Muscle of arm (tissue), 14 donors: ENCODE results near the gene TLE7. TPM values are rescaled to one million over a fixed set of nuclear protein-coding genes. Genes with fewer than 3 reads are reported as not detected.

Experiments
- DNase-seq: peaks from one replicate; pipeline ENCODE4 v3.0.0-alpha.2; 2013
- long read RNA-seq, 11 donors: transcript quantifications; one replicate each; lab custom pipeline, GENCODE V29; 2026
- polyA plus RNA-seq, 12 donors: library from polyadenylated mRNA; unstranded; fragments of 120-200 nt; gene quantifications; one replicate each; pipeline ENCODE4 v1.2.1, GENCODE V29; 2013; ENCODE audit not compliant: insufficient read length in 12 of 12

Gene TLE7
- not detected for polyA plus RNA-seq
- long read RNA-seq, donor 1, result 0 reads
- long read RNA-seq, donor 2, result 0 reads
- long read RNA-seq, donor 3, result 0 reads
- long read RNA-seq, donor 4, result 0 reads
- long read RNA-seq, donor 5, result 0 reads
- long read RNA-seq, donor 6, result 0 reads
- long read RNA-seq, donor 7, result 0 reads
- long read RNA-seq, donor 8, result 0 reads
- long read RNA-seq, donor 9, result 0 reads
- long read RNA-seq, donor 10, result 0 reads
- long read RNA-seq, donor 11, result 0 reads

DNA sequence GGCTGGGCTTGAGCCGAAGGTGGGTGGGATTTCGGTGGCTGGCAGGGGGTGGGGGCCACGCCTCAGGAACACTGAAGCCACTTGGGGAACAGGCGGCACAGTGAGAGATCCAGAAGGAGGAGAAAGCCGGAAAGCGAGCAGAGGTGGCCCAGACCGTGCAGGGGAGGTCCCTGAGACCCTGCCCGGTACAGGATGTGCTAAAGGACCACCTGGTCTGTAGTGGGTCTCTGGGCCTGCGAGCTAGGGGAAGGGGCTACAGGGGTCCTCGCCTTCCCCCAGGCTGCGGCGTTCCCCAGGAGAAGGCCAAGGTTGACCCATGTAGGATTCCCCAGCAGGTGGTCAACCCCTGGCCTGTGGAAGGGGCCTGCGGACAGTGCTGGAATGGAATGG, at the start of gene TLE7:
Gene TLE7, minus strand, starts transcription at position 4 of the 390 bp plus-strand sequence. CDS start 8,730 bp downstream, outside the sequence.
- DNase-seq, result no peak

DNA sequence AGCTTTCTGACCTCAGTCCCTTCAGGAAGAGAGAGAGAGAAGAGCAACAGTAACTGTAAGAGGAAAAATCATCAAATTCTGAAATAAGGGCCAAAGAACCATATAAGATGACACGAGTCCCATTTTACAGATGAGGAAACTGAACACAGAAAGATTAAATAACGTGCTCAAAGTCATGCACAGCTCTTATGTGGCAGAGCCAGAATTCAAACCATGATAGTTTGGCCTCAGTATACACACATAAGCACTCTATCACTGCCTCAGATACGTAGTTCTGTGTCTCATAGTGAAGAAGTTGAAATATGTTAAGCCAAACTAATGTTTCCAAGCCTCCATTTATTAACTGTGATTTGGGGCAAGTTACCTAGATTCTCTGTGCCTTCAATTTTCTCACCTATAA, 49.2 kb upstream of the TLE7 start:
- DNase-seq, result no peak

DNA sequence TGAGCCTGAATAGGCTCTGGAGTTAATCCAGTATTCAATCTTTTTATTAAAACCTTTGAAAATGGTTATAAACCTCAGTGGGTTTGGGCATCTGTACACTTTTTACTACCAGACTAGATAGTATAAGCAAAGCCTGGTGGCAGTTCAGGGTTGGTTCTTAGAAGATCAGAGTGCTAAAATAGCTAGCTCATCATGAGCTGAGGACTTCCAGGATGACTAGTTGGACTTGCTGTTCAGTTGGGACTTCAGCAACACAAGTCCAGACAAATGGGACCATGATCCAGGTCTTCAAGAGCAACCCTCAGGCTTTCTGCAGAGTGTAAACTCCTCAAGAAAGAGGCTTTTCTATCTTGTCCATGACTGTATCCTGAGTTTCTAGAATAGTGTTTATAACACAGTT, 48.5 kb upstream of the TLE7 start:
- DNase-seq, result no peak

DNA sequence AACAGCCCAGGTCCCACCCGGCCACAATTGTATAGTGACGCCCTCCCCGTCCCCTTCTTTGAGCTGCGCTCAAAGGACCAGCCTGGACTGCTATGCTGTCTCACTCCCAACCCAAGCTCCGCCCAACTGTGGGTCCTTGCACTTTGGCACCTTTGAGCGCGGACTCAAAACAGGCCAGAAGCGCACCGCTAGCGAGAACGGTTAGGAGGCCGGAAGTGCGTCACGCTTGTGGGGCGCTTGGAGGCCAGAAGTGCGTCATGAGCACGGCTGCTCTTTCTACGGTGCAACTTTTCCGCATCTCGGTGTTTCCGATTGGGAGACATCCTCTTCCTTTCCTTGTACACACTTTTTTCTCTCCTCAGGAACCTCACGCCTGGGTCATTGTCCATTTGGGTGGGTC, 47.3 kb upstream of the TLE7 start, which contains the start of gene ZNF19:
Gene ZNF19, minus strand, starts transcription at position 203 of the 400 bp plus-strand sequence. CDS start 7,210 bp downstream, outside the sequence.
- no peak for DNase-seq

DNA sequence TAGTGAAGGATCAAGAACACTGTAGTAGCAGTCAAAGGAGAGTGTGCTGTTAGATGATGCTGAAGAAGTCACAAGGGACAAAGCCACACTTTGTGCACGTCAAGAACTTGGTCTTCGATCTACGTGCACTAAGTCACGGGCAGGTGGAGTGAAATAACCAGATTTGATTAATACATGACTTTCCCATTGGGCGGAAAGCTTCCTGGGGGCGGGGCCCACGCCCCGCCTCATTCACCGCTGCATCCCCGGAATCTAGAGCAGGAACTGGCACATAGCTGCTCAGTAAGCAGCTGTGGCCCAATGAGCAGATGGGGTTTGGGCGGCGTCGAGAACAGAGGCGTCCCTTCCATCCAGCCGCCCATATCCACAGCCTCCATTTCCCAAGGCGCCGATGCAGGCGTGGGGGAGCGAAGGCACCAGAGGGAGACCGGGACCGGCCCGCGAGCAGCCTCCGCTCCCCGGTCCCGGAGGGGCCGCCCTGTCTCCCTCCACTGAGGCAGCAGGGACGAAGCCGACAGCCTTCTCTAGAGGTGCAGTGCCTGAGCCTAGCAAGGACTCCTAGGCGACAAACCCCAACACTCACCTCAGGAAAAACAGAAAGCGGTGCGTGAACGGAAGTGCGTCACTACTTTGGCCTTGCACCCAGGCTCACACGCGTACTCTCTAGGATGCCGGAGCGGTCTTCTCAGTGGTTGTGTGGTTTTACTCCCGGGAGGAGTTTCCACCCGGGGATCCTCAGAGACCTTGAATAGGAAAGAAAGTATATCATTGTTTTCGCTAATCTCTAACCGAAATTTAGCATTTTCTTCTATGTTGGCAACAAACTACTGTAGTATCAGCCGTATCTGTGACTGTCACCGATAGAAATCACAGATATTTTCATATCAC, 42.4 kb upstream of the TLE7 start:
- peak; percentile 95 for DNase-seq

DNA sequence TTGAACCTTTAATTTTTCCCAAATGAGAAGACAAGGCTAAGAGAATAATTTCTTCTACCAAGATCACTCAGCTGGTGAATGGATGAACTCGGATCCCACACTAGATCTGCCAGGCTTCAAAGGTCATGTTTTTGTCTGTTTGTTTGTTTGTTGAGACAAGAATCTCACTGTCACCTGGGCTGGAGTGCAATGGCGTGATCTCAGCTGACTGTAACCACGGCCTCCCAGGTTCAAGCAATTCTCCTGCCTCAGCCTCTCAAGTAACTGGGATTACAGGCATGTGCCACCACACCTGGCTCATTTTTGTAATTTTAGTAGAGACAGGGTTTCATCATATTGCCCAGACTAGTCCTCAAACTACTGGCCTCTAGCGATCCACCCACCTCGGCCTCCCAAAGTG, 40.7 kb upstream of the TLE7 start:
- no peak for DNase-seq

DNA sequence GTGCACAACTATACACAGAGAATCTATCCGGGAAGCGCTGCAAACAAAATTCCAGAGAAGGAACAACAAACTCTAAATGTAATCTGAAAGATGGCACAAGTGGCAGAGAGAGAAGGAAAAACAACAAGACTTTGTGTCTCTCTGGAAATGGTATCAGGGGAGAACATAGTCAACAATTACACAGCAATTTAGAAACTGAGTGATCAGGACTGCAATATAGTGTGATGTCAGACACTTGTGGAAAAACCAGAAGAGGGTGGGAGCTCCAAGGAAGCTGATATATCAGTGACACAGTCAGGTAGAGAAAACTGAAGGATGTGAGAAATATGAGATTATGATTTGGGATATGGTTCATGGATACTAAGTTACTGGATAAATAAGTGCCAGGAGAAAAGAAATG, 39.1 kb upstream of the TLE7 start:
- no peak for DNase-seq

DNA sequence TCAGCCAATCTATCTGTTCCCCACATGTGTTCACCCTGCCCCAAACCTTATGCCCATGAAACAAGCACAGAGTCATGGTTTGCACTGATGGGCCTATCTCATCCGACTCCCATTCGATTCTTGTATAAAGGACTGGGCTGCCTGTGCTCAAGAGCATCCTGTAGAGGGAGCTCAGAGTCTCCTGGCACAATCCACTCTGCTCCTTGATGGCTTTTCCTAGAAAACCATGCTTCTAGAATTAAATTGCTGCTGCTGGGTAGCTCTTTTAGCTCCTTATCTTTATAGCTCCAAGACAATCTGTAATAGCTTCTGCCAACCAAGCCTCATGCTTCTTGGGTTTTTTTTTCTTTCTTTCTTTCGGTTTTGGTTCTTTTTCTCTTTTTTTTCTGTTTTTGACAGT, 37.6 kb upstream of the TLE7 start:
- no peak for DNase-seq

DNA sequence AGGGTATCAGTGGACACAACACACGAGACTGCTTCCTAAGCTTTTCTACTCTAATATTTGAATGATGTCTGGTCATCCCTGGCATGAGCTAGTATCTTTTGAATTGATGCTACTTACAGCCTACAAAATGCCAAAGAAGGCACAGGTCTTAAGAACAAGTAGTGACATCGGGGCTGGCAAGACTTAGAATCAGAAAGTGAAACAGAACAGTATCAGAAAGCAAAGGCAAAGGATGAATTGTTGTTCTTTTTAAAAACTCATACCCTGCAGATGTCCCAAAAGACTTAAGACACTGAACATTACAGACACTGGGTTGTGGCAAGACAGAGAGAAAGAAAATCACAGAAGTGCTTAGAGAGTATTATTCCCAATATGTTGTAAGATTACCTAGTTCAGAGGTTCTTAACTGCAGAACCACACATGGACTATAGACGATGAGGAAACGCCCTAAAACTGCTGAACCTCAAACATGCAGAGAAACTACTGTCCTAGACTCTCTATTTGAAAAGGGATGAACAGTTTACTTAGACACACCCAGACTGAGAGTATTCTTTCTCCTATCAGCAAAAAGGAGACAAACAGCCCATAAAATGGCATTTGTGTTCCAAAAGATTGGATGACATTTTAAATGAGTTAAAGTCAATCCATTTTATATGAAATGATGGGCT, 34.7 kb upstream of the TLE7 start:
- DNase-seq, result no peak

DNA sequence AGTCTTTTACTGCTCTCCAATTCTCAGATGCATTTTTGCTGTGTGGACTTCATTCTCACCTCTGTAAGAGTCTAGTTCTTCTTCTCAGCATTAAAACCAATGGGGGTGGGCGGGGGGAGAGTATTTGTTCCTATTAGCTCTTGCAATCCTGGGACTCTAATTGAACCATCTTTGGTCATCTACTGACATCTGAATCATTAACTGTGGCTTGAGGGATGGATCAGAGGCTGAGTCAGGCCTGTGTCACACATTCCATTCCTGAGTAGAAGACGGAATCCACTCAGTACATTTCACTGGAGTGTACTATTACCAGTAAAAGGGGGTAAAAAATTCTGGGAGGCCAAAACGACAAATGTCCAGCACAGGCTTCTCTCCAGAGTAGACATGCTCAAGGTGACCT, 33.0 kb upstream of the TLE7 start:
- DNase-seq, result no peak

DNA sequence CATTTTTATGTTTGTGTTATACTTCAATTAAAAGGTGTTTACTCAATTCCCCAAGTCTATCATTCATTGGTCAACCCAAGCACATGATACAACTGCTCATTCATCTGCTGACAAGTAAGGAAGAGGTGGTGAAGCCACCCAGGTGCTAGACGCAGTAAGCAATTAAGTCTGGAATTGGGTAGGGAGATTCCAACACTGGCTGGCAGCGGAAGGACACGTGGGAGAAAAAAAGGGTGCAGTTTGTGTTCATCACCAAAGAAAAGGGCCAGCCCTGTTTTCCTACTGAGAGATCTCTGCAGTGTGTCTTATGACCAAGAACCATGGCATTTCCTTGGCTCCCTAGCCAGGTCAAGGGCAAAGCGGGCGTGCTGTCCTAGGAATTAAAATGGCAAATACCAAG, 32.0 kb upstream of the TLE7 start:
- no peak for DNase-seq

DNA sequence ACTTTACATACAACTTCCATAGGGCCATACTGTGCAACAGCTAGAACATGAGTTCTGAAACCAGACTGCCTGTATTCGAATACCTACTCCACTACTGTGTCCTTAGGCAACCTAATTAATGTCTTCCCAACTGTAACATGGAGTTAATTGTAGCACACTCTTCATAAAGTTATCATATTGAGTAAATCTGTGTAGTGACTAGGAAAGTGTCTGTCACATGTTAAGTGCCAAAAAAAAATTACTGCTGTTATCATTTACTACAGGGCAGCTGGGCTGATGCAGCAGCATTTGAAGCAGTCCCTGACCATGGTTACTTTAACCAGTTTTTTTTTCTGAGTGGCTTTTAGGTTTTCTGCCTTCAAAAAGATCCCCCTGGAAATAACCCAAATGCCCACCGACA, 31.1 kb upstream of the TLE7 start:
- no peak for DNase-seq

DNA sequence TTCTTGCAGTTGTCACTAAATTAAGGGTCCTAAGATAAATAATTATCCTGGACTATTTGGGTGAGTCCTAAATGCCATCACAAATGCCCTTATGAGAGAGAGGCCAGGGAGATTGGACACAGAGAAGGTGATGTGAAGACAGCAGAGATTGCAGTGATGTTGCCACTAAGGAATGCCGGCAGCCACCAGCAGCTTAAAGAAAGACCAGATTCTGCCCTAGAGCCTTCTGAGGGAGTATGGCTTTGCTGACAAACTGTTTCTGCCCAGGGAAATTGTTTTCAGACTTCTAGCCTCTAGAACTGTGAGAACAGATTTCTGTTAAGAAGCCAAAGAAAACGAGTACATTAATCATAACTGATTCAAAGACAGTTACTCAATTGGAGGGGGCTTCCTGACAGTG, 30.2 kb upstream of the TLE7 start:
- no peak for DNase-seq

DNA sequence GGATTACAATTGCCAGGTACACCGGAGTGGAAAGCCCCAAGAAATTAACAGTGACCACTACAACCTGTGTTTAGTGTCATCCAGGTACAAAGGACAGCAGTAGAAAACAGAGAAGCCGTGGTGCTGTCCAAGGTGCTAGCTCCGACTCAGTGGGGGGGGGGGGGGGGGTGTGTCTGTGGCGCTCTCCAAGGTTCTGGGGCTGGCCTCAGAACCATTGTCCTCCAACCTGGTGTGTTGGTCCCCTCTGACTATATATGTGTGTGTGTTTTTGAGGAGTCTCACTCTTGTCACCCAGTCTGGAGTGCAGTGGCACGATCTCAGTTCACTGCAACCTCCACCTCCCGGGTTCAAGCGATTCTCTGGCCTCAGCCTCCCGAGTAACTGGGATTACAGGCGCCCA, 26.0 kb upstream of the TLE7 start:
- DNase-seq, result peak; percentile 43

DNA sequence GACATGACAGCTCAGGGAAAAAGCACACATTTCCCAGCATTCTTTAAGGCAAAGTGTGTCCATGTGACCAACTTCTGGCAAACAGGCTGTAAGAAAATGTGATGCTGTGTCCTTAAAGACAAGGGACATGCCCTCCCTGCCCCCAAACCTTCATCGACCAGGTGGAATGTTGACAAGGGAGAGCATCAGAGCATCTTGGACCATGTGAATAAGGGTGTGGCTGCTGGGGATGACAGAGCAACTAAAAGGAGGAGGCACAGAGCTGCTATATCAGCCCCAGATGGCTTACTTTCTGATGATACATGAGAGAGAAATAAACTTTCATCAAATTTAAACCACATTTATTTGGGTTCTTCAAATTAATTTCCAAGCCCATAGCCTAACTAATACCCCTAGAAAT, 22.4 kb upstream of the TLE7 start:
- no peak for DNase-seq

DNA sequence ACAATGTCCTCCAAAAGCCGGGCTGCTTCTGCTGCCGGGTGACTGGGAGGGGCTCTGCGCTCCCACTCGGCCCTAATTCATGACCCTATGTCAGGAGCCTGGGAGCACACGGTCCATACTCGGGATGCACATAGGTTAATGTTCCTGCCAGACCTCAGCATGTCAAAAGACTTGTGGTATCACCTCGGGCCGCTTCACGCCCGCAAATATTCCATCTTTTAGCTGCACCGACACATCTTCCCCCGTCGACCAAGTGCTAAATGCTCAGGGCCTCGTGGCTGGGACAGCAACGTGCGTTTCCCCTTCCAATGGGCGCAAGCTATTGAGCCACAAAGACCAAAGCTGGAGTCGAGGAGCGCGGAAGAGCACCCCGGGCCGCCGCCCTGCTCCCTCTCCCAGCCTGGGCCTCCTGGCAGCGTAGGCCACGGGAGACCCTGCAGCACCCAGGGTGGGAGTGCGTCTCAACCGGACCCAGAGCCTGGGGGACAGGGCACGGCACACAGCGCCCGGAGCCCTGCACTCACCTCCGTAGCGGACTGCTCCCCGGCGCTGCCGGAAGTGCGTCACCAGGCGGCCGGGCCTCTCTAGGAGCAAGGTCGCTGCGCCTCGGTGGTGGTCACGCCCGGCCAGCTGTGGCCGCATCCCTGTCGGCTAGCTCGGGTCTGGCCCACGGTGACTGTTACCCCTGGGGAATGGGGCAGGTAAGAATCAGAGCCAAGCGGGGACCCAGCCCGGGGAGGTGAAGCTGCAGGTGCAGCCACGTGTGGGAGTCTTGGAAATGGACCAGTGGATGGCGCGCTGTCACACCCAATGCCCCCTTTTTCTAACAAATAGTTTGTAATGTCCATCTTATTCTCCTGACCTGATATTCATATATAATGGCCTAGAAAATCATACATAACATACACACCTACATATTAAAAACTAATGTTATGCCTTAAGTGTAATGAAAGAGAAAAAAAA, 20.1 kb upstream of the TLE7 start, which contains the start of gene ZNF23:
Gene ZNF23, minus strand, starts transcription at position 562 of the 963 bp plus-strand sequence. CDS start 5,451 bp downstream, outside the sequence.
- DNase-seq, result peak; percentile 86

DNA sequence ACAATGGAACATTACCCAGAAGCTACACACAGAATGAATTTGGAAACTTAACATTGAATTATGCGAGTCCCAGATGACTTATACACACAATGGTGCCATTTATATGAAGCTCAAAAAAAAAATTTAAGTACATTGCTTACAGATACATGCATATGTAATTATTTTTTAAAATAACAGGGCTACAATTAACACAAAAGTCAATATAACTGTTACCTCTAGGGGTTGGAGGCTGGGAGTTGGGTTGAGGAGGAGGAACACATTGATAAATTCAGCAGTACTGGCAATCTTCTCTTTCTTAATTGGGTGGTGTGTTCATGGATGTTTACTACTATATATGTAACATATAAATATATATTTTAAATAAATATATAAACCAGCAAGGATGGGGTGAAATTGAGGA, 19.1 kb upstream of the TLE7 start:
- DNase-seq, result no peak

DNA sequence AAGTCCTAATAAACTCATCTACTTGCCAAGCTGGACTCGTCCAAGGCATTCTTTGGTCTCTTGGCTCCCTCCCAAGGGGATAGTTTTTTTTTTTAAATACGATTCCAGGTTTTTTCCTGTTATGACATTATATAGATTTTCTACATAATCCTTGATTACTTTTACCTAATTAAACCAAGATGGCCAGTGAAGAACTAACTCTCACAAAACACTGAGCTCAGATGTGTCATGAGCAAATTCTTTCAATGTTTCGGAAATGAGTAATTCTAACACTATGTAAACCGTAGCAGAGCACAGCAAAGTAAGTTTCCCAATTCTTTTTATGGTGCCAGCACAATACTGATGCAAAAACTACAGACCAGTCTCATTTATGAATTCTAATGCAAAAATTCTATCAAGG, 18.4 kb upstream of the TLE7 start:
- no peak for DNase-seq

DNA sequence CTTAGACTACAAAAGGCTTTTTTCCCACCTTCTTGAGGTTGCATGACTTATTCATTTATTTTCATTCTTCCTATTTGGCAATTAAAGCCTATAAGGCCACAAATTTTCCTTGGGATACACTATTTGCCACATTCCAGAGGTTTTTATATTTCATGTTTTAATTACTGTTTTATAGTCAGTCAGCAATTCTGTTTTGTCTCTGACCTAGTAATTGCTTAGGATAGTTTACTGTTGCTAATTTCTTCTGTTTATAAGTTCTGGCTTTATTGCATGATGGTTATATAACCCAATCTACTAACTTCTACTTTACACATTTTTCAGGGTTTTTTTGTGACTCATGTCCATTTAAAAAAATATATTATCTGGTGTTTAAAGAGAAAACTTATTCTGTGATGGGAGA, 17.7 kb upstream of the TLE7 start:
- no peak for DNase-seq

DNA sequence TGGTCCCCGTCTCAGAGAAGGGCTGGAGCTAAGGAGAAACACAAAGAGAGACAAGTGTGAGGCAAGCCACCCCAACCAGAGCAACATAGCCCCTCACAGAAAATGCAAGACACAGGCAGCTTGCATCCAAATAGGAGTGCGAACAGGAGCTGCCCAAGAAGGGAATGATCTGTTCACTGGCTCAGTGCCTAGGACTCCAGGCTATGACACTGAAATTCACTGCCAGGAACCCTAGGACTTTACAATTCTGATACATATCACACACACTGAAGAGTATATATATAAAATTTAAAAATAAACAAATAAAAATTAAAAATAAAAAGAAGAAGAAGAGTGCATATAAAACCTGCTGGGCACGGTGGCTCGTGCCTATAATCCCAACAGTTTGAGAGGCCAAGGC, 14.9 kb upstream of the TLE7 start:
- DNase-seq, result no peak

DNA sequence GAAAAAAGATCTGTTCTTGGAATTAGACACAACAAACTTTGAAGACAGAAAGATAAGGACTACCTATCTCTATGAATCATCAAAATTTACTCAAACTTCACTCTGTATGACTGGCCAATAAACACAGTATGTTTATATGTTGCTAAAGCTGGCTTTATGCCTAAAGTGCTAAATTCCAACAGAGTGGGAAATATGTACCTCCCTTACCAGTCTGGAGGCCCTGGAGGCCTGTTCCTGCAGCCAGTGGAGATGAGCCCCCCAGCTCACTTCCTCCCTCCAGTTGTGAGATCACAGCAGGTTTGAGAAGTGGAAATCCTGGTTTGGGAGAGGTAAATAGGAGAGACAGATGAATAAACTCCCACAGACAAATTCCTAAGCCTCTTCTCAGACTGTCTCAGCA, 11.2 kb upstream of the TLE7 start:
- no peak for DNase-seq
